ENCODE results near the gene KIF21A. TPM values are rescaled to one million over a fixed set of nuclear protein-coding genes. Genes with fewer than 3 reads are reported as not detected.

KIF21A gene
- total and polyA plus RNA-seq, 2 donors (not counting 1 experiment from before 2014, with no cell fraction given), result 2.5 to 5.9 TPM

GRCh38 chr12:39275846-39276245, 167.1 kb downstream of the KIF21A start:
- H3K9ac ChIP-seq (ENCODE audit: insufficient read depth, low read length), result no peak overlapping the region
- DNase-seq (ENCODE audit: low read depth in 2 of 2), result no peak
- H3K27ac ChIP-seq (ENCODE audit: insufficient read depth, low read length), result no peak overlapping the region
- no peaks in the 10 kb centered on the region for H3K4me1 ChIP-seq (ENCODE audit: control insufficient read depth, extremely low read depth, insufficient read depth, low read length)
- H3K4me3 ChIP-seq (replicated peaks in 1 of 4; ENCODE audit: control extremely low read depth in 1 of 4, insufficient read depth in 1 of 4, low read depth in 3 of 4, low read length in 4 of 4), result no peak overlapping the region
- no peaks in the 10 kb centered on the region for H3K36me3 ChIP-seq (ENCODE audit: control insufficient read depth, insufficient read depth, low read length)
- no peaks in the 10 kb centered on the region for H3K79me2 ChIP-seq (ENCODE audit: control insufficient read depth, insufficient read depth, low read length)
- no peaks in the 10 kb centered on the region for H3K27me3 ChIP-seq (ENCODE audit: control insufficient read depth, insufficient read depth, low read length)
- no peak for TF ChIP-seq CTCF (conservative IDR thresholded peaks at IDR 0.05 in 1 of 2, IDR thresholded peaks at IDR 0.05 in 1 of 2; ENCODE audit: low read depth in 1 of 2, low read length in 2 of 2)
- TF ChIP-seq EZH2 (IDR thresholded peaks at IDR 0.05; ENCODE audit: low read length, missing control alignments), result no peak
- H3K9me3 ChIP-seq (ENCODE audit: control insufficient read depth, insufficient read depth, low read depth, low read length), result no peaks in the 10 kb centered on the region
- no peaks in the 10 kb centered on the region for H4K20me1 ChIP-seq (ENCODE audit: control insufficient read depth, extremely low read depth, insufficient read depth, low read length)
- H3K4me2 ChIP-seq (ENCODE audit: extremely low read depth, insufficient read depth, low read length), result no peak overlapping the region
- no peak overlapping the region for H2AFZ ChIP-seq (ENCODE audit: low read length)

GRCh38 chr12:39272871-39273655, 169.9 kb downstream of the KIF21A start:
- Histone ChIP-seq H4K20me1 (ENCODE audit: control insufficient read depth, extremely low read depth, insufficient read depth, low read length) (no peaks in the 10 kb centered on the region), H3K27ac (ENCODE audit: insufficient read depth, low read length) (no peak overlapping the region), H3K9ac (ENCODE audit: insufficient read depth, low read length) (no peak overlapping the region), H2AFZ (ENCODE audit: low read length) (no peak overlapping the region), H3K4me2 (ENCODE audit: extremely low read depth, insufficient read depth, low read length) (no peak overlapping the region), H3K27me3 (ENCODE audit: control insufficient read depth, insufficient read depth, low read length) (no peaks in the 10 kb centered on the region), H3K36me3 (ENCODE audit: control insufficient read depth, insufficient read depth, low read length) (no peaks in the 10 kb centered on the region), H3K4me1 (ENCODE audit: control insufficient read depth, extremely low read depth, insufficient read depth, low read length) (no peaks in the 10 kb centered on the region), H3K4me3 (replicated peaks in 1 of 4; ENCODE audit: control extremely low read depth in 1 of 4, insufficient read depth in 1 of 4, low read depth in 3 of 4, low read length in 4 of 4) (no peak overlapping the region), H3K79me2 (ENCODE audit: control insufficient read depth, insufficient read depth, low read length) (no peaks in the 10 kb centered on the region), H3K9me3 (ENCODE audit: control insufficient read depth, insufficient read depth, low read depth, low read length) (no peaks in the 10 kb centered on the region)
- peak; percentile 39 to 41 for DNase-seq (ENCODE audit: low read depth in 2 of 2)
- TF ChIP-seq CTCF (conservative IDR thresholded peaks at IDR 0.05 in 1 of 2, IDR thresholded peaks at IDR 0.05 in 1 of 2; ENCODE audit: low read depth in 1 of 2, low read length in 2 of 2), result peak; percentile 62 to 70
- no peak for TF ChIP-seq EZH2 (IDR thresholded peaks at IDR 0.05; ENCODE audit: low read length, missing control alignments)

GRCh38 chr12:39269492-39269891, 173.4 kb downstream of the KIF21A start:
- no peak overlapping the region for H2AFZ ChIP-seq (ENCODE audit: low read length)
- H3K4me2 ChIP-seq (ENCODE audit: extremely low read depth, insufficient read depth, low read length), result no peak overlapping the region
- no peaks in the 10 kb centered on the region for H3K79me2 ChIP-seq (ENCODE audit: control insufficient read depth, insufficient read depth, low read length)
- no peak for DNase-seq (ENCODE audit: low read depth in 2 of 2)
- no peak overlapping the region for H3K4me3 ChIP-seq (replicated peaks in 1 of 4; ENCODE audit: control extremely low read depth in 1 of 4, insufficient read depth in 1 of 4, low read depth in 3 of 4, low read length in 4 of 4)
- no peak overlapping the region for H3K9ac ChIP-seq (ENCODE audit: insufficient read depth, low read length)
- no peaks in the 10 kb centered on the region for H3K27me3 ChIP-seq (ENCODE audit: control insufficient read depth, insufficient read depth, low read length)
- H3K4me1 ChIP-seq (ENCODE audit: control insufficient read depth, extremely low read depth, insufficient read depth, low read length), result no peaks in the 10 kb centered on the region
- H3K36me3 ChIP-seq (ENCODE audit: control insufficient read depth, insufficient read depth, low read length), result no peaks in the 10 kb centered on the region
- H3K27ac ChIP-seq (ENCODE audit: insufficient read depth, low read length), result no peak overlapping the region
- no peak for TF ChIP-seq EZH2 (IDR thresholded peaks at IDR 0.05; ENCODE audit: low read length, missing control alignments)
- TF ChIP-seq CTCF (conservative IDR thresholded peaks at IDR 0.05 in 1 of 2, IDR thresholded peaks at IDR 0.05 in 1 of 2; ENCODE audit: low read depth in 1 of 2, low read length in 2 of 2), result no peak
- H3K9me3 ChIP-seq (ENCODE audit: control insufficient read depth, insufficient read depth, low read depth, low read length), result no peaks in the 10 kb centered on the region
- no peaks in the 10 kb centered on the region for H4K20me1 ChIP-seq (ENCODE audit: control insufficient read depth, extremely low read depth, insufficient read depth, low read length)
